Memory B cell (primary cell): Measurements from ENCODE around the gene MATN3.

Experiments used
- ATAC-seq: fragments of 150-1000 bp; cut with Tn5 transposase; 2 replicates; pipeline ENCODE4 v1.10.0; 2021; ENCODE audit warnings: low read depth, mild to moderate bottlenecking, moderate library complexity
- DNase-seq, 2 donors: peaks; one replicate each; pipeline ENCODE4 v3.0.0; 2022; ENCODE audit warnings: low spot score in 2 of 2
- H3K27ac Mint-ChIP-seq: one replicate; pipeline ENCODE4 v1.8.0; 2022; ENCODE audit warnings: mild to moderate bottlenecking, moderate library complexity, mixed read lengths
- H3K27me3 Mint-ChIP-seq: one replicate; pipeline ENCODE4 v1.8.0; 2022; ENCODE audit warnings: mixed read lengths
- H3K36me3 Mint-ChIP-seq: one replicate; pipeline ENCODE4 v1.8.0; 2022; ENCODE audit warnings: mild to moderate bottlenecking, mixed read lengths
- H3K4me1 Mint-ChIP-seq: one replicate; pipeline ENCODE4 v1.8.0; 2022; ENCODE audit warnings: mixed read lengths
- H3K4me3 Mint-ChIP-seq: one replicate; pipeline ENCODE4 v1.8.0; 2022; ENCODE audit warnings: mild to moderate bottlenecking, moderate library complexity, mixed read lengths
- H3K9me3 Mint-ChIP-seq: one replicate; pipeline ENCODE4 v1.8.0; 2022; ENCODE audit warnings: mixed read lengths

The MATN3 gene

DNA sequence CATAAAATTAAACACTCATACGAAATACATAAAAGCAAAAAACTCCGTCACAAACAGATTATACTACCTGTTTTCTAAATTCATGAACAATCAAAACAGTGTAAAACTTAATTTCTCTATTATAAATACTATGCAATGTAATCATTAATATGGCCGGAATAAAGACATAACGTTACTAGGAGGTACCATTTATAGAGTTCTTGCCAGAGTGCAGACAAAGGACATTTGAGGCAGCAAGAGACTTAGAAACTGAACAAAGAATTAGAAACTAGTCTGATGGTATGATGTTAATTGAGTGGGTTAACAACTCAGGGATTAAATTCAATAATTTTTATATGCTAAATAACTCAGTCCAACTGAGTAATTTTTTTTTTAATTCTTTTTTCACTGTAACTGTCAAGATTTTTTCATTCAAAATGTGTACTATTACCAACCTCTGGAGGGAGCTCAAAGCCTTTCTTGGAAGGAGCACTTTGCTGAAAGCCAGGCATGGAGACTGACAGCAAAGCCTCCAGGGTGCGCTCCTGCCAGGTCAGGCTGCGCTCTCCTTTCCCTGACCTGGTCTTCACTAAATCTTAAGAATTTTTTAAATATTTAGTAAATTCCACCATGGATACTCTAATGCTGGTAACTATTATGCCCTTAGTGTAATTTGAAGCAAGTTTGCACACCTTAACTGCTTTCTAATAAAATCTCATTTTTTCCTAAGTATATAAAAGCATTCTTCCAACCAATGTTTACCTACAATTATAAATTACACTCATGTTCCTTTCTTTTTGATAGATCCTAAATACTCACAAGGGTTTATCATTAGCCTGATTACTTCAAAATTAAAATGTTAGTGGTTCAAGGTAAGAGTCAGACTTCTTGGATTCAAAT lies 56.7 kb downstream of the MATN3 start:
- no peak overlapping the region for H3K4me3 Mint-ChIP-seq
- peaks cover 2% of the 10 kb centered on the region for H3K36me3 Mint-ChIP-seq
- no peak overlapping the region for H3K27ac Mint-ChIP-seq
- ATAC-seq = peak; percentile 85
- no peaks in the 10 kb centered on the region for H3K27me3 Mint-ChIP-seq
- no peaks in the 10 kb centered on the region for H3K9me3 Mint-ChIP-seq
- no peaks in the 10 kb centered on the region for H3K4me1 Mint-ChIP-seq
- DNase-seq = peak; percentile 29 to 36

DNA sequence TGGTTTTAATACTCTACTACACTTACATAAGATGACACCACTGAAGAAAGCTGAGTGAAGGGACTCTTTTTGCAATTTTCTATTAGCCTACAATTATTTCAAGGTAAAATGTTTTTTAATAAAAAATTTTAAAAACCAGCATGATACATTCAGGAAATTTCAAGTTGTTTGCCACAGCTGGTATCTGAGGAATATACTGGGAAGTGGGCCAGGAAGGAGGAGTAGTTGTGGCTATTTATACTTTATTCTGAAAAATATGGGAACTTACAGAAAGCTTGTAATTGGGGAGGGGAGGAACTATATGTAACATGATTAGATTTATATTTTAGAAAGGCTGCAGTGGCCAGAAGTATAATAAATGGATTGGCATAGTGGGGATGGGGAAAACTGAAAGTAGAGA lies 63.4 kb downstream of the MATN3 start:
- Mint-ChIP-seq H3K9me3 (no peaks in the 10 kb centered on the region), H3K27me3 (no peaks in the 10 kb centered on the region), H3K4me1 (no peaks in the 10 kb centered on the region), H3K4me3 (no peak overlapping the region), H3K36me3 (peaks cover 15% of the 10 kb centered on the region), H3K27ac (no peak overlapping the region)
- no peak for ATAC-seq
- no peak for DNase-seq

DNA sequence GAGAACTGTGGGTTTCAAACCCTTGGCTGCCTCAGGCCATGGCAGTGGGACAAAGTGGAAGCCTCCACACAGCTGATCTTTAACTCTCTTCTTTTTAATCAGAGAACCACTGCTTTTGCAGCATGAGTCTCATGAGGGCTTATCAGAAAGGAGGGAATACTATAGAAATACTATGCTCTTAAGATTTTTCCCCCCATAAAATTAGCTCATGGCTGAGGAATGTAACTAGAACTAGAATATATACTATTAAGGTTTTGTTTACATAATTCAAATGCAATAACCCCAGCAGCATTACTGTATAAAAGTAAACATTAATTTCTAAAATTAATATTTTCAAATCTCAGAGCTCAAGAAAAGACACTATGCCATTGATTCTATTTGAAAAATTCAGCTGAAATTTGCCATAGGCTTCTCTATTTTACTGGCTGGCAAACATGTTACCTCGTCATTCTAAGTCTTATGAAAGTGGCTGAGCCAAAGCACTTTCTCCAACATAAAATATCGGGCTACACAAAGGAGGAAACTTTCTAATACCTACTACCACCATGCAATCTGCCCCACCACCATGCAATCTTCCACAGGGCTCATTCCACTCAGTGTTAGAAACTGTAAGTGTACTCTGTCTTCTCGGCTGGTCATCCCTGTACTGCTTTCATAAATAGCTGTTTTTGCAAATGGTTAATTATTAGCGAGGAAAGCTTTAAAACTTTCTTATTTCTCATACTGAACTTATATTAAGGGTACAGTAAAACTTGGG lies 65.1 kb downstream of the MATN3 start:
- no peak overlapping the region for H3K4me3 Mint-ChIP-seq
- no peak overlapping the region for H3K27ac Mint-ChIP-seq
- no peaks in the 10 kb centered on the region for H3K9me3 Mint-ChIP-seq
- DNase-seq (no peak), ATAC-seq (no peak)
- H3K27me3 Mint-ChIP-seq = no peaks in the 10 kb centered on the region
- no peaks in the 10 kb centered on the region for H3K4me1 Mint-ChIP-seq
- H3K36me3 Mint-ChIP-seq = peaks cover 17% of the 10 kb centered on the region

- H3K4me3 Mint-ChIP-seq = no peak overlapping the region
- DNase-seq (no peak), ATAC-seq (no peak)
- H3K4me1 Mint-ChIP-seq = no peaks in the 10 kb centered on the region
- H3K27me3 Mint-ChIP-seq = no peaks in the 10 kb centered on the region
- H3K27ac Mint-ChIP-seq = no peak overlapping the region
- no peaks in the 10 kb centered on the region for H3K9me3 Mint-ChIP-seq
- peaks cover 10% of the 10 kb centered on the region for H3K36me3 Mint-ChIP-seq
These were observed 68.1 kb downstream of the MATN3 start for GRCh38 chr2:19944205-19944845.

DNA sequence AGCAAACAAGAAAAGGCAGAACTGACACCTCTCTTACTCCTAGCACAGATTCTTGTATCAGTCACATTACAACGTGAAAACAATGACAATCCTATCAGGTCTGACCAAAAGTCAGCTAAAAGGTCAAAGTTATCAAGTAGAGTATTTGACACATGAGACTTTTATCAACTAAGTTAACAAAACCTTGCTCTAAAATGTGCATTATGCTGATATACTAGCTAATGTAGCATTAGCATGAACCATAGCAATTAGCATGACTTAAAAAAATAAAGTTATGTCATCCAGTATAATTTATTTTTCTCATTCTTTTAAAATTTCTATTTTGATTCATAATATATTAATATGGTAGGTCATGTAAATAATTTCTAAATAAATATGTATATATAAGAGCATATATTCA lies 69.3 kb downstream of the MATN3 start:
- no peak overlapping the region for H3K27ac Mint-ChIP-seq
- no peak for DNase-seq
- no peaks in the 10 kb centered on the region for H3K27me3 Mint-ChIP-seq
- no peak for ATAC-seq
- peaks cover 8% of the 10 kb centered on the region for H3K36me3 Mint-ChIP-seq
- no peaks in the 10 kb centered on the region for H3K9me3 Mint-ChIP-seq
- no peak overlapping the region for H3K4me3 Mint-ChIP-seq
- H3K4me1 Mint-ChIP-seq = no peaks in the 10 kb centered on the region

DNA sequence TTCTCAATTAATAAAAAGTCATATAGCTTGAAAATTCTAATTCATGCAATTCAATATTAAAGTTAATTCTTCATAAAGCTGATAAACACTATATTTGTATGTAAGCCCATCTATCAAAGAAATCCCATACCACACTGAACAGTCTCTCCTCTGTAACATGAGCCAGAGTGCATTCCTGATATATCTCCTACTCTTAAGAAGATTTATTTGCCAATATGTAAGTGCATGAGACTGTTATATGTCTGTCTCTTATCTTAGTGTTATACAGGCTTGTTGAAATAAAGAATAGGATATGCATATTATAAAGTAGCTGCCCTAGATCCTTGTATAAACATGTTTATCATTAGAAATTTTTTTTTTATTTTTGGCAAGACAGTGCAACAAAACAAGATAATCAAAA lies 70.3 kb downstream of the MATN3 start:
- DNase-seq (no peak), ATAC-seq (no peak)
- Mint-ChIP-seq H3K4me3 (no peak overlapping the region), H3K9me3 (no peaks in the 10 kb centered on the region), H3K27me3 (no peaks in the 10 kb centered on the region), H3K4me1 (no peaks in the 10 kb centered on the region), H3K36me3 (peaks cover 8% of the 10 kb centered on the region), H3K27ac (no peak overlapping the region)
